T-helper 2 cell treated with Interferon-gamma antibody and Interleukin-4, amounts not matched to agents 100 ng/mL and 5 ng/mL, for 36 hours (primary cell): ENCODE results near the gene SPATC1L. TPM values are rescaled to one million over a fixed set of nuclear protein-coding genes. Genes with fewer than 3 reads are reported as not detected.

Experiments
- intact Hi-C: fragments of 100-400 bp; cut with micrococcal nuclease; formaldehyde crosslinking; loops from one replicate; pipeline ENCODE4 v1.15.1; 2023
- total RNA-seq: library from RNA; stranded (reverse); gene quantifications from 2 replicates; pipeline ENCODE4 v1.2.3, GENCODE V29; 2022

SPATC1L gene
- total RNA-seq, 1 donor from 2014 or later = 8.2 TPM

DNA sequence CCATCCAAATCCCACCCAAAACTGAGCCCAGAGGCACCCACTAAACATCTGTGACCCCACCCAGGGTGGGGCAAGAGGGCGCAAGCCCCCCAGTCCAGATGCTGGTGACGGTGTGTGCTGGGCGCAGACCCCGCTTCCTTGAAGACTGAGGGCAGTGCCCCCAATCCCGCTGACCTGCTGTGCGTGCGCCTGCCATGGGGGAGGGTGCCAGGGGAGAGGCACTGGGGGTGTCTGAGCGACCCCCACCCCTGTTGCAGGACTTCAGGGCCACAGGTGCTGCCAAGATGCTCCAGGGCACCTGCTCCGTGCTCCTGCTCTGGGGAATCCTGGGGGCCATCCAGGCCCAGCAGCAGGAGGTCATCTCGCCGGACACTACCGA is 73.1 kb downstream of the SPATC1L start:
- intact Hi-C loops = no loop called here

Other genes with a start within 250 kb of the SPATC1L start
- gene COL6A1, start 202.7 kb downstream of the SPATC1L start, total RNA-seq = 0.09 and 0.20 TPM in 2 replicates
- 1.9 and 2.1 TPM in 2 replicates for gene COL6A2, start 86.3 kb downstream of the SPATC1L start, total RNA-seq
- gene FTCD, start 28.9 kb downstream of the SPATC1L start, total RNA-seq = 0.25 and 0.34 TPM in 2 replicates
- 41.0 and 42.0 TPM in 2 replicates for gene LSS, start 44.3 kb upstream of the SPATC1L start, total RNA-seq
- 115 and 118 TPM in 2 replicates for gene MCM3AP, start 101.2 kb upstream of the SPATC1L start, total RNA-seq
- 9.5 and 10.2 TPM in 2 replicates for gene YBEY, start 101.9 kb upstream of the SPATC1L start, total RNA-seq
- 50.0 and 50.3 TPM in 2 replicates for gene C21orf58, start 139.4 kb upstream of the SPATC1L start, total RNA-seq
- 73.2 and 75.5 TPM in 2 replicates for gene PCNT, start 139.7 kb upstream of the SPATC1L start, total RNA-seq